Uterus (tissue), 2 donors: ENCODE results near the gene SPATA9.

Source experiments
- POLR2A ChIP-seq, 2 donors: fragments of 450-650 bp; IDR thresholded peaks; one replicate each; pipeline ENCODE4 v1.6.1; 2016; ENCODE audit warnings: antibody characterized with exemption in 2 of 2, mild to moderate bottlenecking in 1 of 2, moderate library complexity in 1 of 2
- TF ChIP-seq, protein P1 (sequence below), 4 experiments: fragments of 200-600 bp in 2 of 4; fragments of 450-650 bp in 2 of 4; sonication (generic) in 2 of 4; IDR thresholded peaks; one replicate each; pipeline ENCODE4 v1.5.1; 2016 to 2019; ENCODE audit warnings: antibody characterized with exemption in 4 of 4, mild to moderate bottlenecking in 2 of 4, moderate library complexity in 1 of 4

DNA sequence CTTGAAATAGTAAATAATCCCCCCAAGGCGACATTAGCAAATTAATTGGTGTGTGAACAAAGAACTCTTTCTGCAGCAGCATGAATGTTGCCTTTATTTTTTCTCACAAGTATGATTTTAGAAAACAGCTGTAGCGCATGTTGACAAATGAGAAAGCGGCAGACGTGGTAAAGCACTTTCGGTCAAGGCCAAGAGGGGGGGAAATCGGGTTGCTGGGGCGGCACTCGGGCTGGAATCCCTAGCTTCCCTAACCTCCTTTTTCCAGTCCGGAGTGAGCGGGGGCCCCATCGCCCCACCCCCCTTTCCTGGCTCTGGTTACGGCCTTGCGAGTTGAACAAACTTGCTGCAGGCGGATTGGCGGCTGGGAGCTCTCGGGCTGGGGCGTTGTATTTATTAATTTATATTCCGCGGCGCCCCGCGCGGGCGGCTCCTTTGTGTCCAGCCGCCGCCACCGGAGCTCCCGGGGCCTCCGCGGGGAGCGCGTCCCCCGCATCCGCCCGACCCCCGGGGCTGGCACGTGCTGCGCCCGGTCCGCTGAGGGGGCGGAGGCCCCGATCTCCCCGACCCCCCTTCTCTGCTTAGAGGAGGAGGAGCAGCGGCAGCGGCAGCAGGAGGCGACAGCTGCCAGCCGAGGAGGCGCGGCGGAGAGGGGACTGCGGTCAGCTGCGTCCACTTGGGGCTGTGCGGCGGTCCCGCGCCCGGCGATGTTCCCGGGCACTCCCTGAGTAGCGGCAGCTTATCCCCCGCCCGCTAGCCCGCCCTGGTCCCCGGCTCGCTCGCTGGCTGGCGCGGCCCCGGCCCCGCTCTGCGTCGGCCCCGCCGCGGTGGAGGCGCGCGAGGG, 48.2 kb upstream of the SPATA9 start, which contains the start of gene RHOBTB3:
- TF ChIP-seq, protein P1, sequence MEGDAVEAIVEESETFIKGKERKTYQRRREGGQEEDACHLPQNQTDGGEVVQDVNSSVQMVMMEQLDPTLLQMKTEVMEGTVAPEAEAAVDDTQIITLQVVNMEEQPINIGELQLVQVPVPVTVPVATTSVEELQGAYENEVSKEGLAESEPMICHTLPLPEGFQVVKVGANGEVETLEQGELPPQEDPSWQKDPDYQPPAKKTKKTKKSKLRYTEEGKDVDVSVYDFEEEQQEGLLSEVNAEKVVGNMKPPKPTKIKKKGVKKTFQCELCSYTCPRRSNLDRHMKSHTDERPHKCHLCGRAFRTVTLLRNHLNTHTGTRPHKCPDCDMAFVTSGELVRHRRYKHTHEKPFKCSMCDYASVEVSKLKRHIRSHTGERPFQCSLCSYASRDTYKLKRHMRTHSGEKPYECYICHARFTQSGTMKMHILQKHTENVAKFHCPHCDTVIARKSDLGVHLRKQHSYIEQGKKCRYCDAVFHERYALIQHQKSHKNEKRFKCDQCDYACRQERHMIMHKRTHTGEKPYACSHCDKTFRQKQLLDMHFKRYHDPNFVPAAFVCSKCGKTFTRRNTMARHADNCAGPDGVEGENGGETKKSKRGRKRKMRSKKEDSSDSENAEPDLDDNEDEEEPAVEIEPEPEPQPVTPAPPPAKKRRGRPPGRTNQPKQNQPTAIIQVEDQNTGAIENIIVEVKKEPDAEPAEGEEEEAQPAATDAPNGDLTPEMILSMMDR (IDR thresholded peaks at IDR 0.05) = no peak
- TF ChIP-seq POLR2A (IDR thresholded peaks at IDR 0.05) = peak; percentile 55 to 69
